HG02938 (cell line): ENCODE data around the gene DEF6.

Source experiments
- ATAC-seq: cut with Tn5 transposase; IDR thresholded peaks from one replicate; pipeline ENCODE4 v1.9.1; 2021; ENCODE audit warnings: mild to moderate bottlenecking, moderate library complexity; ENCODE audit not compliant: unreplicated experiment

DEF6 gene

DNA sequence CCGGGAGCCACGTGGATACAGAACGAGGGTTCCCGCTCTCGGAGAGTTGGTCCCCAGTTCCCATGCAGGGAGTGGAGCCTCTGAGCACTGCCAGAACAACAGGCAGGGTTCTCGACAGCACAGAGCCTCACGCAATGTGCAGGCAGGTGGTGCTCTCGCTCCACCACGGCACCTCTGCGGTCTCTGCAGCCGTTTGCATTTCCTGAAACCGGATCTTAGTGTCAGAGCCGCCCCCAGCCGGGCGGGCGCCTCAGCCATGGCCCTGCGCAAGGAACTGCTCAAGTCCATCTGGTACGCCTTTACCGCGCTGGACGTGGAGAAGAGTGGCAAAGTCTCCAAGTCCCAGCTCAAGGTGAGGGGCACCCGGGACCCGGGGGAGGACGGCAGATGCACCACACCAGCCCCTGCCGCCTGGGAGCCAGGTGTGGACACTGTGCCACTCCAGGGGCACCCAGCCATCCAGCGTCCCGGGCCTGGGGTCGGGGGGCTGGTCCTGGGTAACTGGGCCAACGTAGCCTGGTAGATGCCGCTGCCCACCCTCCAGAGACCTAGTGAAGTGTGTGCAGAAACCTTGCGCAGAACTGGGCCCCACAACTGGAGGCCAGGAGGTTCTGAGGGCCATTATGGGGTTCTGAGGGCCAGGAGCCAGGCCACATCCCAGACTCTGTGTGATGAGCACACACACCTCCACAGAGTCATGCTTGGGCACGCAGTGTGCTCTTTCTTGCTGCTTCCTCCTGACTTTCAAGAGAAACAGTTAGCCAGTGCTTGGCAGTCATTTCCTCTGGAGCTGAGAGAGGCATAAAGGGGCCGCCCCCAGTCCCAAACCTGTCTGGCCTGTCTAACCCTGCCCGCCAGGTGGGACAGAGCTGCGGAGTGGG, at the start of gene DEF6:
Gene DEF6, plus strand, starts transcription at position 218 of the 881 bp plus-strand sequence. Its CDS starts 39 bp downstream, at position 257.
- peak; percentile 74 for ATAC-seq

DNA sequence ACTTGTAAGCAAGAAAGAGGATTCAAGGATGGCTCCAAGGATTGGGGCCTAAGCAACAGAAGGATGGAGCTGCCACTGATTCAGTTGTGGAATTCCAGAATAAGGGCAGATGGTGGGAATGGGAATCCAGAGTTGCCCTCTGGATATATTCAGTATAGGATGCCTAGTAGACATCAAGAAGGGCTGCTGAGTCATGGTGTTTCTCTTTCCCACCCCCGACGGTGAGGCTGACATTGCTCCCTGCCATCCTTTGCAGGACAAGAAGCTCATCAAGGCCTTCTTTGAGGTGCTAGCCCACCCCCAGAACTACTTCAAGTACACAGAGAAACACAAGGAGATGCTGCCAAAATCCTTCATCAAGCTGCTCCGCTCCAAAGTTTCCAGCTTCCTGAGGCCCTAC, 49.3 kb upstream of the DEF6 start:
- ATAC-seq, result no peak

- no peak for ATAC-seq
These were observed 48.7 kb upstream of the DEF6 start for GRCh38 chr6:35248965-35249364.

GRCh38 chr6:35251949-35252348, 45.7 kb upstream of the DEF6 start:
- no peak for ATAC-seq

DNA sequence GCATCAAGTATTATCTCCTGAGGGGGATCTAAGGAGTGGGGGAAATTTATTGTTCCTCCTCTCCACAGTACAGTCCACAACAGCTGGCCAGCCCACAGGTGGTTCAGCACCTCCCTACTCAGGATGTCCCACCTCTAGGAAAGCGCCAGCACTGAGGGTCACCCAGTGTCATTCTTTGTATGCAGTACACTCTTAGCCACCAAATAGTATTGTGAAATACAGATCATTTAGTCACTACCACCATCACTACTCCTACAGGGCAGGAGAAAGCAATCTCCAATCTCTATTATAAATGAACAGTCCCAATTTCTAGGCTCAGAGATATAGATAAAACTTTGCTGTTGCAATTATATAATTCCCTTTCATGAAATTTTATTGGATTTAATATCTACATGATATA, 44.4 kb upstream of the DEF6 start:
- ATAC-seq, result no peak

GRCh38 chr6:35258336-35258735, 39.3 kb upstream of the DEF6 start:
- ATAC-seq, result no peak

GRCh38 chr6:35258858-35259193, 38.8 kb upstream of the DEF6 start:
- ATAC-seq, result peak; percentile 15

DNA sequence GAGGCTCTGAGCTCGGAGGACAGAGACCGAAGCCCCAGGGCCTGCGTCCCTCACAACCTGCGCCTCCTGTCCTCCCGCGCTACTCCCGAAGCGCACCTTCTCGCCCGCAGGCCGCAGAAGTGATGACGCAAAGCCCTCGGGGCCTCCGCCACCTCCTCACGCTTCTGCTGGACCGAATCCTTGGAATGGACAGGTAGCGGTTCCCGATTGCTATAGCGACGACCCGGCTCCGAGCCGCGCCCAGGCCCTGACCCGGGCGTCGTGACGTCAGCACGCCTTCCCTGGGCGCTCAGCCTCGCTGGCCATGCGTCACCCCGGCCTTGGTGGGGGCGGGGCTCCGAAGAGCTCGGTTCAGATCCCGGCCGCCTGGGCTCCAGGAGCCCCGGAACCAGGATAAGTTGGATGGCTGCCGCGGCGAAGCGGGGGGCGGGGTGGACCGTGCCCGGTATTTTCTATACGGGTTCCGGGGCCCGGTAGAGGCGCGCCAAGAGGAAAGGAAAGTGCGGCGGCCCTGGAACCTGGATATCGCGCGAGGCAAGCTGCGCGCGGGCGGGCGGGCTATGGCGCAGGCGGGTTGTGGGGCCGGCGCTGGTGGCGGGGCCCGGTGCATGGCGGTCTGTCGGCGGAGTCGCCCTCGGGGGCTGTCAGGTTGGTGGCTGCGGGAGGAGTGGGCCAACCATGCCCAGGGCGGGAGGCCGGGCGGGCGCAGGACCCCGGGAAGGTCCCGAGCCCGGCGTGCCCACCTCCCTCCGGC, 38.2 kb upstream of the DEF6 start, which contains the start of gene ZNF76:
Gene ZNF76, plus strand, starts transcription at position 542 of the 754 bp plus-strand sequence. CDS start 21,417 bp downstream, outside the sequence.
- peak; percentile 80 for ATAC-seq

DNA sequence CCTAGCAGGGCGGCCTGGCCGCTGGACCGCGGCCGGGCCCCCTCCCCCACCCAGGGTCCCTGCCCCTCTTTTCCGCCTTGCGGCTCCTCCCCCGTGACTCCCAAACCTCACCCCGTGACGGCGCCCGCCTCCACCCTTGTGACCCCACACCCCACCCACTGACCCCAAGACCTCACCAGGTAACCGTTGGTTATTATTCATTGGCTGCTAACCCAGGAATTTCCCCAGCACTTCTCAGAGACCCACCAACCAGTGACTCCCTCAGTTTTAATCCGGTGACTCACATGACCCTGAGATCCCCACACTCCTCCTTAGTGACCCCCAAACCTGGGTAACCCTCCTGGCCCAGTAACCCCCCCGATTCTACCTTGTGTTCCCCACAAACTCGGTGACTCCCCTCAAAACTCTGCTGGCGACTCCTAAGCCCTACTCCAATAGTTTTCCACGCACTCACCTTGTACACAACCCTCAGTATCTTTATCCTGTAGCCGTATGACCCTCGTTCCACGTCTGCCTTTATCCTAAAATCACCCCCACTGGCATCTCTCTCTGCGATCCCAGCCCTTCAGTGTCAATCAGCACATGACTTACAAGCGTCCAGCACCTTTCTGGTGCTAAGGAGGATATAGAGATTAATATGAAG, 37.5 kb upstream of the DEF6 start:
- ATAC-seq, result peak; percentile 43

GRCh38 chr6:35260591-35261570, 36.7 kb upstream of the DEF6 start:
- ATAC-seq, result no peak

DNA sequence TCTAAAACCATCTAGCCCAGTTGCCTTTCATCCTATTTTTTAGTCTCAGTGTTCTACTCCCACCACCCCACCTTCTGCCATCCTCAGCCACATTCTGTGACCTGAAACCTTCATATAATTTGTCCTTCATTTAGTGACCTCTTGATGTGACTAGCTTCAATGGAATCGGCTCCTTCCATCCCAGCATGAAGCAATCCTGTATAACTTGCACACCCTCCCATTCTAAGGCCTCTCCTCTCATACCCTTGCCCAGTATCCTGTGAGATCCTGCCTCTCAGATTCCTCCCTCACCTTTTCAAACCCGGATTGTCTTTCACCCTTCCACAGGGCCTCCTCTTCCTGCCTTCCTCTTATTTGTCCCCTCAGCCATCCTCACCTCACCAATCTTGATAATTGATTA, 35.0 kb upstream of the DEF6 start:
- no peak for ATAC-seq

GRCh38 chr6:35264550-35265274, 32.9 kb upstream of the DEF6 start:
- no peak for ATAC-seq

GRCh38 chr6:35265523-35265922, 32.1 kb upstream of the DEF6 start:
- no peak for ATAC-seq

DNA sequence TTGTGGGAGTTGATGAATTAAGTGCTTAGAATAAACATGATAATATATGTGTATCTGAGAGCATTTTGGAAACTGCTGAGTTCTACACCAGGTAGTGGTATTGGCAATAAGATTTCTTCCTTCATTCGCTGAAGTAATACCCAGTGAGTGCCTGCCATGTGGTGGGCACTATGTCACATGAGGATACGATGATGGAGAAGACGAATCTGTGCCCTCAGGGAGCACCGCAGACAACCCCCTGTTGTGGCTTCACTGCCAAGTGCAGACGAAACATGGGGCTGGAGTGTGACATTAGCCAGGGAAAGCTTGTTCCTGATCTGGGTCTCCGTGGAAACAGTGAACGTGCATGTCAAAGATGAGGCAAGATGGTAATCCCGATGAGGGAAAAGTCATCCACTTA, 30.2 kb upstream of the DEF6 start:
- ATAC-seq, result no peak

DNA sequence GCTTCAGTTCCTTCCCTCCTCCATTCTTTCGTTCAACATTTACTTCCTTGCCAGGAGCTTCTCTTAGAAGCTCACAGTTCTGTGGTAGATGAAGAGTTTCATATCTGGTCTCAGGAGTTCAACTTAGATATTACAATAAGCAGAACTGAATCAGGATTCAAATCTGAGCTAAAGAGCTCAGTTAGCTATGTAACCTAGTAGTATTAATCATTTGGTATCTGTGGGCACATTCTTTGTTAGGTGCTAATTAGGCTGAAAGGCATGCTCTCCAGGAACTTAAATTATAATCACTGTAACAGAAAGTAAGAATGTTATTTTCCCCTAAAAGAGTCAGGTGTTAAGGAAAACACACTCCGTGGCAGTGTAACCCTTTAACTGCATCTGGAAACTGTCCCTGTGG, 29.7 kb upstream of the DEF6 start:
- ATAC-seq, result no peak

DNA sequence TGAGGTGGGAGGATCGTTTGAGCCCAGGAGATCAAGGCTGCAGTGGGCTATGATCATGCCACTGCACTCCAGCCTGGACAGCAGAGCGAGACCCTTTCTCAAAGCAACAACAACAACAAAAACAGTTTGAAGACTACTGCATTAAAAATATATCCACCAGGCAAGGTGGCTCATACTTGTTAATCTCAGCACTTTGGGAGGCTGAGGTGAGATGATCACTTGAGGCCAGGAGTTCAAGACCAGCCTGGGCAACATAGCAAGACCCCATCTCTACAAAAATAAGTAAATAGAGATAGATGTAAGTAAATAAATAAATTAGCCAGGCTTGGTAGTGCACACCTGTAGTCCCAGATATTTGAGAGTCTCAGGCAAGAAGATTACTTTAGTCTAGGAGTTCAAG, 25.6 kb upstream of the DEF6 start:
- ATAC-seq, result no peak

- no peak for ATAC-seq
These were observed 23.6 kb upstream of the DEF6 start for GRCh38 chr6:35273822-35274559.

- ATAC-seq, result no peak
These were observed 21.8 kb upstream of the DEF6 start for GRCh38 chr6:35275744-35276260.

DNA sequence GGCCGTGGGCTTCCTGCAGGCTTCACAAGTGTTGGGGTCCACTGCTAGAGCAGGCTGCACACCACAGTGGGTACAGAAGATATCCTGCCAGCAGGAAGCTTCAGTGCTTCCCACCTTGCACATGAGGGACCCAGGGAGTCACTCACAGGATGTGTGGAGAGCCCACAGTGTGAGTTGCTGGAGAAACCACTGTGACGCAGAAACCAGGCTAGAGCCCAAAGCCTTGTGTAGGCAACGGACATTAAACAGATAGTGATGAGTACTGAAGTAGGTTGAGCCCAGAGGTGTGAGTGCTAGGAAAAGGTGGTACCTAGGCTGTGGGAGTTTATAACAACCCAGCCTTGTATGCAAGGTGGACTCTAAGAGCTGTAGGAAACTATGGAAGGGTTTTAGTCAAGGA, 18.9 kb upstream of the DEF6 start:
- ATAC-seq, result no peak
